ENCODE results near the gene SNX1. TPM values are rescaled to one million over a fixed set of nuclear protein-coding genes. Genes with fewer than 3 reads are reported as not detected.

SNX1 gene
- total and polyA plus RNA-seq, 2 of the 8 experiments (the other 6 are each of a cell fraction or from before 2014, with no cell fraction given), result 27.9 to 59.8 TPM

- TF ChIP-seq PHF8 (conservative IDR thresholded peaks at IDR 0.05; ENCODE audit: low read depth, low read length) (peak; percentile 79), YY1 (IDR thresholded peaks at IDR 0.05; ENCODE audit: low read depth, low read length) (0 out of 2 replicates have a peak, but pooled peaks have one; percentile 17), EP300 (IDR thresholded peaks at IDR 0.05; ENCODE audit: borderline replicate concordance in 1 of 2, low read depth in 2 of 2, low read length in 2 of 2) (peak in 1 of 2 experiments; percentile 97; a peak in 2 of 3 replicates), JUND (IDR thresholded peaks at IDR 0.05; ENCODE audit: low read length) (peak; percentile 82; the same call in 1 of the 2 replicates), BRCA1 (IDR thresholded peaks at IDR 0.05; ENCODE audit: low read depth, low read length) (no peak), KDM5A (IDR thresholded peaks at IDR 0.05; ENCODE audit: low read length) (no peak; the same call in 1 of the 2 replicates), EZH2 (IDR thresholded peaks at IDR 0.05; ENCODE audit: low read depth, low read length, severe bottlenecking) (no peak), CBX5 (IDR thresholded peaks at IDR 0.05; ENCODE audit: low read depth, low read length) (no peak), NANOG (IDR thresholded peaks at IDR 0.05; ENCODE audit: insufficient read depth, low read depth, low read length, poor library complexity, severe bottlenecking) (no peak), KDM4A (IDR thresholded peaks at IDR 0.05; ENCODE audit: low read depth, low read length, severe bottlenecking) (peak; percentile 41), RBBP5 (IDR thresholded peaks at IDR 0.05; ENCODE audit: borderline replicate concordance, low read depth, low read length) (peak; percentile 52; the same call in 1 of the 2 replicates), ATF2 (IDR thresholded peaks at IDR 0.05; ENCODE audit: low read length) (0 out of 2 replicates have a peak, but pooled peaks have one; percentile 18), SAP30 (IDR thresholded peaks at IDR 0.05; ENCODE audit: insufficient read depth, insufficient replicate concordance, low read length) (peak; percentile 40), GTF2F1 (IDR thresholded peaks at IDR 0.05; ENCODE audit: borderline replicate concordance, low read depth, low read length) (no peak), HDAC2 (IDR thresholded peaks at IDR 0.05; ENCODE audit: borderline replicate concordance in 1 of 2, low read depth in 2 of 2, low read length in 2 of 2) (peak; percentile 57 to 83; a peak in 2 of 4 replicates), SIRT6 (IDR thresholded peaks at IDR 0.05; ENCODE audit: low read length) (no peak), SP4 (IDR thresholded peaks at IDR 0.05; ENCODE audit: low read length) (no peak), CBX8 (IDR thresholded peaks at IDR 0.05; ENCODE audit: borderline replicate concordance, low read depth, low read length) (no peak), CHD1 (IDR thresholded peaks at IDR 0.05; ENCODE audit: low read depth, low read length) (peak; percentile 67; the same call in 1 of the 2 replicates), TCF12 (IDR thresholded peaks at IDR 0.05; ENCODE audit: low read depth, low read length) (no peak), POLR2A (IDR thresholded peaks at IDR 0.05; ENCODE audit: control extremely low read depth in 1 of 2, low read depth in 2 of 2, low read length in 2 of 2) (peak; percentile 71 to 79), TAF1 (IDR thresholded peaks at IDR 0.05; ENCODE audit: low read depth, low read length) (peak; percentile 81)
Measured at GRCh38 chr15:64162869-64163658, 67.3 kb downstream of the SNX1 start, which contains the start of gene PPIB (continued).

Measured in H1 (cell line).